Tibial nerve (tissue), 4 donors: Measurements from ENCODE around the gene F3.

ENCODE experiments used
- EP300 ChIP-seq, 2 donors: sonication (generic); formaldehyde crosslinking; IDR thresholded peaks; one replicate each; pipeline ENCODE4 v1.6.1; 2017; ENCODE audit warnings: antibody characterized with exemption in 2 of 2, mild to moderate bottlenecking in 1 of 2
- POLR2A ChIP-seq, 2 donors: fragments of 450-650 bp; IDR thresholded peaks; one replicate each; pipeline ENCODE4 v1.6.1; 2017; ENCODE audit warnings: antibody characterized with exemption in 2 of 2, mild to moderate bottlenecking in 2 of 2, moderate library complexity in 2 of 2
- TF ChIP-seq, protein P1 (sequence below), 5 experiments: fragments of 200-600 bp in 3 of 5; fragments of 450-650 bp in 2 of 5; sonication (generic) in 3 of 5; IDR thresholded peaks; one replicate each; pipeline ENCODE4 v1.5.1; 2016 to 2019; ENCODE audit warnings: antibody characterized with exemption in 5 of 5, mild to moderate bottlenecking in 3 of 5, moderate library complexity in 2 of 5

GRCh38 chr1:94553323-94553730 lies 11.8 kb upstream of the F3 start:
- TF ChIP-seq POLR2A (IDR thresholded peaks at IDR 0.05) (no peak), EP300 (IDR thresholded peaks at IDR 0.05) (no peak)
- TF ChIP-seq, protein P1, sequence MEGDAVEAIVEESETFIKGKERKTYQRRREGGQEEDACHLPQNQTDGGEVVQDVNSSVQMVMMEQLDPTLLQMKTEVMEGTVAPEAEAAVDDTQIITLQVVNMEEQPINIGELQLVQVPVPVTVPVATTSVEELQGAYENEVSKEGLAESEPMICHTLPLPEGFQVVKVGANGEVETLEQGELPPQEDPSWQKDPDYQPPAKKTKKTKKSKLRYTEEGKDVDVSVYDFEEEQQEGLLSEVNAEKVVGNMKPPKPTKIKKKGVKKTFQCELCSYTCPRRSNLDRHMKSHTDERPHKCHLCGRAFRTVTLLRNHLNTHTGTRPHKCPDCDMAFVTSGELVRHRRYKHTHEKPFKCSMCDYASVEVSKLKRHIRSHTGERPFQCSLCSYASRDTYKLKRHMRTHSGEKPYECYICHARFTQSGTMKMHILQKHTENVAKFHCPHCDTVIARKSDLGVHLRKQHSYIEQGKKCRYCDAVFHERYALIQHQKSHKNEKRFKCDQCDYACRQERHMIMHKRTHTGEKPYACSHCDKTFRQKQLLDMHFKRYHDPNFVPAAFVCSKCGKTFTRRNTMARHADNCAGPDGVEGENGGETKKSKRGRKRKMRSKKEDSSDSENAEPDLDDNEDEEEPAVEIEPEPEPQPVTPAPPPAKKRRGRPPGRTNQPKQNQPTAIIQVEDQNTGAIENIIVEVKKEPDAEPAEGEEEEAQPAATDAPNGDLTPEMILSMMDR (IDR thresholded peaks at IDR 0.05) = no peak
